HepG2 (cell line): Measurements from ENCODE around the gene MLXIPL. TPM values are rescaled to one million over a fixed set of nuclear protein-coding genes. Genes with fewer than 3 reads are reported as not detected.
A peak's percentile ranks its signal among the peaks of the same experiment; 100 is the strongest.

Source experiments
- ARNTL ChIP-seq: sonication (generic); formaldehyde crosslinking; IDR thresholded peaks from 2 replicates; pipeline ENCODE4 v1.4.0; 2020; ENCODE audit warnings: mild to moderate bottlenecking, missing genetic modification reagents
- ATF5 ChIP-seq: sonication (generic); formaldehyde crosslinking; IDR thresholded peaks from 2 replicates; pipeline ENCODE4 v1.4.0; 2020; ENCODE audit warnings: mild to moderate bottlenecking, low read depth, missing genetic modification reagents
- ESRRA ChIP-seq: sonication (generic); formaldehyde crosslinking; IDR thresholded peaks from 2 replicates; pipeline ENCODE4 v1.5.1; 2020; ENCODE audit warnings: mild to moderate bottlenecking, low read depth, missing genetic modification reagents
- GABPB1 ChIP-seq: IDR thresholded peaks from 2 replicates; pipeline ENCODE4 v1.6.1; 2016; ENCODE audit warnings: mild to moderate bottlenecking, missing genetic modification reagents, moderate library complexity, missing compliant biosample characterization
- HNF4G ChIP-seq, 2 experiments: sonication (generic) in 1 of 2; formaldehyde crosslinking in 1 of 2; IDR thresholded peaks; 2 replicates each; pipeline versions ENCODE4 v1.4.0 to v1.6.1; 2011 to 2020; ENCODE audit warnings: borderline replicate concordance in 2 of 2, low read depth in 2 of 2, mild to moderate bottlenecking in 2 of 2, low read length in 1 of 2, missing genetic modification reagents in 1 of 2, moderate library complexity in 1 of 2
- KMT2B ChIP-seq: IDR thresholded peaks from 2 replicates; pipeline ENCODE4 v1.6.1; 2016; ENCODE audit warnings: missing genetic modification reagents, missing compliant biosample characterization
- MED8 ChIP-seq: sonication (generic); formaldehyde crosslinking; IDR thresholded peaks from 2 replicates; pipeline ENCODE4 v1.8.1; 2023; ENCODE audit warnings: mild to moderate bottlenecking, missing genetic modification reagents; ENCODE audit not compliant: insufficient replicate concordance
- NFIC ChIP-seq: IDR thresholded peaks from 2 replicates; pipeline ENCODE4 v1.6.1; 2012; ENCODE audit warnings: mild to moderate bottlenecking, low read length, inconsistent platforms
- SMARCC2 ChIP-seq: fragments of 450-650 bp; IDR thresholded peaks from 2 replicates; pipeline ENCODE4 v1.6.1; 2017; ENCODE audit warnings: antibody characterized with exemption, mild to moderate bottlenecking
- SOX6 ChIP-seq, 2 experiments: fragments of 450-650 bp in 1 of 2; sonication (generic) in 1 of 2; formaldehyde crosslinking in 1 of 2; IDR thresholded peaks; 2 replicates each; pipeline versions ENCODE4 v1.4.0 to v1.6.1; 2017 to 2020; ENCODE audit warnings: antibody characterized with exemption in 1 of 2, mild to moderate bottlenecking in 1 of 2, missing genetic modification reagents in 1 of 2
- THAP11 ChIP-seq: IDR thresholded peaks from 2 replicates; pipeline ENCODE4 v1.6.1; 2016; ENCODE audit warnings: missing biosample characterization, missing genetic modification reagents
- THYN1 ChIP-seq: sonication (generic); formaldehyde crosslinking; IDR thresholded peaks from 2 replicates; pipeline ENCODE4 v1.8.1; 2023; ENCODE audit warnings: low read depth, mild to moderate bottlenecking, moderate library complexity, missing genetic modification reagents, borderline replicate concordance
- XRCC5 ChIP-seq: fragments of 200-400 bp; formaldehyde crosslinking; optimal IDR thresholded peaks from 2 replicates; pipeline ENCODE3; 2017; ENCODE audit warnings: mild to moderate bottlenecking, low read length
- ZFY ChIP-seq: sonication (generic); formaldehyde crosslinking; IDR thresholded peaks from 2 replicates; pipeline ENCODE4 v1.4.0; 2020; ENCODE audit warnings: missing genetic modification reagents
- ZNF263 ChIP-seq: sonication (generic); formaldehyde crosslinking; IDR thresholded peaks from 2 replicates; pipeline ENCODE4 v1.4.0; 2020; ENCODE audit warnings: missing genetic modification reagents
- ZNF343 ChIP-seq: sonication (generic); formaldehyde crosslinking; IDR thresholded peaks from 2 replicates; pipeline ENCODE4 v1.4.0; 2020; ENCODE audit warnings: mild to moderate bottlenecking, missing genetic modification reagents
- ZNF496 ChIP-seq: sonication (generic); formaldehyde crosslinking; IDR thresholded peaks from 2 replicates; pipeline ENCODE4 v1.8.1; 2023; ENCODE audit warnings: mild to moderate bottlenecking, moderate library complexity, missing genetic modification reagents; ENCODE audit not compliant: insufficient replicate concordance
- ZNF703 ChIP-seq: sonication (generic); formaldehyde crosslinking; IDR thresholded peaks from 2 replicates; pipeline ENCODE4 v1.5.1; 2020; ENCODE audit warnings: missing genetic modification reagents, mild to moderate bottlenecking, moderate library complexity, borderline replicate concordance
- ZNF781 ChIP-seq: sonication (generic); formaldehyde crosslinking; IDR thresholded peaks from 2 replicates; pipeline ENCODE4 v1.5.1; 2020; ENCODE audit warnings: borderline replicate concordance, mild to moderate bottlenecking, missing genetic modification reagents; ENCODE audit errors: not compliant biosample characterization
- polyA plus RNA-seq, 8 experiments: library from polyadenylated mRNA; depleted of rRNA in 3 of 8; stranded (reverse) in 7 of 8; unstranded in 1 of 8; fragments of >200 nt; fragmentation: Illumina TruSeq in 4 of 8; extraction: Trizol in 4 of 8; gene quantifications; 2 replicates each; pipeline versions ENCODE4 v1.2.1 to v1.2.3, GENCODE V29; 2011 to 2016; ENCODE audit warnings: low read depth in 4 of 8, missing spikeins in 1 of 8, mixed read lengths in 1 of 8; ENCODE audit not compliant: insufficient read depth in 1 of 8
- total RNA-seq, 5 experiments: library from RNA; depleted of rRNA; stranded (reverse); fragments of >200 nt; fragmentation: Illumina TruSeq; extraction: Trizol; gene quantifications; 2 replicates each; pipeline ENCODE4 v1.2.3, GENCODE V29; 2016; ENCODE audit warnings: low read depth in 1 of 5
- TF ChIP-seq, protein P1 (sequence below): sonication (generic); formaldehyde crosslinking; conservative IDR thresholded peaks from 2 replicates; pipeline ENCODE4 v1.8.0; 2022; ENCODE audit warnings: mild to moderate bottlenecking, moderate library complexity, missing genetic modification reagents
- TF ChIP-seq, protein P2 (sequence below): sonication (generic); formaldehyde crosslinking; IDR thresholded peaks from 2 replicates; pipeline ENCODE4 v1.5.0; 2020; ENCODE audit warnings: mild to moderate bottlenecking, missing genetic modification reagents, borderline replicate concordance

Gene MLXIPL
- total and polyA plus RNA-seq, 2 of the 13 experiments (the other 11 are each of a cell fraction or from before 2014, with no cell fraction given), result 51.6 to 60.1 TPM

DNA sequence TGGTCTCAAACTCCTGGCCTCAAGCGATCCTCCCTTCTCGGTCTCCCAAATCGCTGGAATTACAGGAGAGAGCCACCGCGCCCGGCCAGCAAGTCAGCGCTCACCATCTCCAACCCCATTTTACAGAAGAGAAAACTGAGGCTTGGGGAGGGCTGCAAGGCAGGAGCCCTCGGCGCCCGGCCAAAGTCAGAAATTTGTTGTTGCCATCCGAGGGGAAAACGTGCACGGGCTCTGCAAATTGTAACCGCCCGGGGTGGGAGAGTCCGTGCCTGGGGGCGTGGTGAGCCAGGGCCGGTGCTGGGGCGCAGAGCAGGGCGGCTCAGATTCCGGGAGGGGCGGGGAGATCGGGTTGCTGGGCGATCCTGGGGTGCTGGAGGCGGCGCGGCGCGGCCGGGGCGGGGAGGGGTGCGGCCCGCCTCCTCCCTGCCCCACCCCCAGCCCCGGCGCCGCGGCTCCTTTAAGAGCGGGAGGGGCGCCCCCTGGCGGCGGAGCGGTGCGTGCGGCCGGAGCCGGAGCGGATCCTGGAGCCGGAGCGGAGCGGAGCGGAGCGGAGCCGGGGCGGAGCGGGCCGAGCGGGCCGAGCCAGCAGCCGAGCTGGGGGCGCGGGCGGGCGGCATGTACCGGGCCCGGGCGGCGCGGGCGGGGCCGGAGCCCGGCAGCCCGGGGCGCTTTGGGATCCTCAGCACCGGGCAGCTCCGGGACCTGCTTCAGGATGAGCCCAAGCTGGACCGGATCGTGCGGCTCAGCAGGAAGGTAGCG lies 43.2 kb upstream of the MLXIPL start, which contains the start of gene VPS37D (continued):
- TF ChIP-seq ATF5 (CRISPR knock-in tag), result no peak
- TF ChIP-seq ZNF496 (CRISPR knock-in tag), result no peak
- no peak for TF ChIP-seq MED8 (CRISPR knock-in tag)
- TF ChIP-seq, protein P1, sequence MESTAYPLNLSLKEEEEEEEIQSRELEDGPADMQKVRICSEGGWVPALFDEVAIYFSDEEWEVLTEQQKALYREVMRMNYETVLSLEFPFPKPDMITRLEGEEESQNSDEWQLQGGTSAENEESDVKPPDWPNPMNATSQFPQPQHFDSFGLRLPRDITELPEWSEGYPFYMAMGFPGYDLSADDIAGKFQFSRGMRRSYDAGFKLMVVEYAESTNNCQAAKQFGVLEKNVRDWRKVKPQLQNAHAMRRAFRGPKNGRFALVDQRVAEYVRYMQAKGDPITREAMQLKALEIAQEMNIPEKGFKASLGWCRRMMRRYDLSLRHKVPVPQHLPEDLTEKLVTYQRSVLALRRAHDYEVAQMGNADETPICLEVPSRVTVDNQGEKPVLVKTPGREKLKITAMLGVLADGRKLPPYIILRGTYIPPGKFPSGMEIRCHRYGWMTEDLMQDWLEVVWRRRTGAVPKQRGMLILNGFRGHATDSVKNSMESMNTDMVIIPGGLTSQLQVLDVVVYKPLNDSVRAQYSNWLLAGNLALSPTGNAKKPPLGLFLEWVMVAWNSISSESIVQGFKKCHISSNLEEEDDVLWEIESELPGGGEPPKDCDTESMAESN (CRISPR knock-in tag), result no peak
- TF ChIP-seq ZNF263 (CRISPR knock-in tag), result no peak
- no peak for TF ChIP-seq SMARCC2
- no peak for TF ChIP-seq ZNF343 (CRISPR knock-in tag)
- peak; percentile 78 for TF ChIP-seq XRCC5
- TF ChIP-seq GABPB1 (CRISPR knock-in tag), result peak; percentile 58; the same call in 1 of the 2 replicates
- no peak for TF ChIP-seq ESRRA (CRISPR knock-in tag)
- peak; percentile 62; the same call in 1 of the 2 replicates for TF ChIP-seq HNF4G (IDR thresholded peaks at IDR 0.05; ENCODE audit: borderline replicate concordance, low read depth, low read length)
- TF ChIP-seq HNF4G (CRISPR knock-in tag; IDR thresholded peaks at IDR 0.05; ENCODE audit: borderline replicate concordance, low read depth), result no peak
- TF ChIP-seq, protein P2, sequence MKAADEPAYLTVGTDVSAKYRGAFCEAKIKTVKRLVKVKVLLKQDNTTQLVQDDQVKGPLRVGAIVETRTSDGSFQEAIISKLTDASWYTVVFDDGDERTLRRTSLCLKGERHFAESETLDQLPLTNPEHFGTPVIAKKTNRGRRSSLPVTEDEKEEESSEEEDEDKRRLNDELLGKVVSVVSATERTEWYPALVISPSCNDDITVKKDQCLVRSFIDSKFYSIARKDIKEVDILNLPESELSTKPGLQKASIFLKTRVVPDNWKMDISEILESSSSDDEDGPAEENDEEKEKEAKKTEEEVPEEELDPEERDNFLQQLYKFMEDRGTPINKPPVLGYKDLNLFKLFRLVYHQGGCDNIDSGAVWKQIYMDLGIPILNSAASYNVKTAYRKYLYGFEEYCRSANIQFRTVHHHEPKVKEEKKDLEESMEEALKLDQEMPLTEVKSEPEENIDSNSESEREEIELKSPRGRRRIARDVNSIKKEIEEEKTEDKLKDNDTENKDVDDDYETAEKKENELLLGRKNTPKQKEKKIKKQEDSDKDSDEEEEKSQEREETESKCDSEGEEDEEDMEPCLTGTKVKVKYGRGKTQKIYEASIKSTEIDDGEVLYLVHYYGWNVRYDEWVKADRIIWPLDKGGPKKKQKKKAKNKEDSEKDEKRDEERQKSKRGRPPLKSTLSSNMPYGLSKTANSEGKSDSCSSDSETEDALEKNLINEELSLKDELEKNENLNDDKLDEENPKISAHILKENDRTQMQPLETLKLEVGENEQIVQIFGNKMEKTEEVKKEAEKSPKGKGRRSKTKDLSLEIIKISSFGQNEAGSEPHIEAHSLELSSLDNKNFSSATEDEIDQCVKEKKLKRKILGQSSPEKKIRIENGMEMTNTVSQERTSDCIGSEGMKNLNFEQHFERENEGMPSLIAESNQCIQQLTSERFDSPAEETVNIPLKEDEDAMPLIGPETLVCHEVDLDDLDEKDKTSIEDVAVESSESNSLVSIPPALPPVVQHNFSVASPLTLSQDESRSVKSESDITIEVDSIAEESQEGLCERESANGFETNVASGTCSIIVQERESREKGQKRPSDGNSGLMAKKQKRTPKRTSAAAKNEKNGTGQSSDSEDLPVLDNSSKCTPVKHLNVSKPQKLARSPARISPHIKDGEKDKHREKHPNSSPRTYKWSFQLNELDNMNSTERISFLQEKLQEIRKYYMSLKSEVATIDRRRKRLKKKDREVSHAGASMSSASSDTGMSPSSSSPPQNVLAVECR, result peak; percentile 44; the same call in 1 of the 2 replicates
- TF ChIP-seq ZNF703 (CRISPR knock-in tag), result no peak
- peak; percentile 57; the same call in 1 of the 2 replicates for TF ChIP-seq ARNTL (CRISPR knock-in tag)
- TF ChIP-seq NFIC, result no peak
- TF ChIP-seq ZFY (CRISPR knock-in tag), result no peak
- no peak for TF ChIP-seq KMT2B (CRISPR knock-in tag)
- no peak for TF ChIP-seq THYN1
- no peak; the same call in 1 of the 2 replicates for TF ChIP-seq THAP11
- no peak for TF ChIP-seq ZNF781 (CRISPR knock-in tag)
- no peak for TF ChIP-seq SOX6 (IDR thresholded peaks at IDR 0.05)
- peak; percentile 54 for TF ChIP-seq SOX6 (CRISPR knock-in tag; IDR thresholded peaks at IDR 0.05)
